ENCODE data around the gene USP28. TPM values are rescaled to one million over a fixed set of nuclear protein-coding genes. Genes with fewer than 3 reads are reported as not detected.
"Not testable (repeated sequence)": the region's sequence is repeated elsewhere in the genome, so short reads cannot be mapped to it uniquely, and the experiment has no call there.

Gene USP28
- total RNA-seq, 1 donor from 2014 or later: 28.7 TPM

DNA sequence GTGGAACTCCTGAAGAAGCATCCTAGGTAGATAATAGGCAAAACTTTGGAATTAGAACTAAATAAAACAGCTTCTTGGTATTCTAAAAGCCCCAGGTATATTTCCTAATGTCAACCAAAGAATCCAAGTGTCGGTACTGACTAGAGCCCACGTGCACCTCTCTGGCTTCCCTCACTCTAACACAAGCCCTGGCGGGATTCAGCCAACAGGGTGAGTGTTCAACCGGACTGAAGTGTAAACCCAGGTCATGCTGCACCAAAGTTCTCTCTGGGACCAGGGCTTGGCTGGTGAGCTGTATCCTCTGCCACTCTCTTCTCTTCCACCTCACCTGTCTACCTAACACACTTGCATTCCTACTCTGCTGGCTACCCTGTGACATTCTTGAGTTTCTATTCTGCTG is 40.1 kb downstream of the USP28 start:
- DNase-seq (ENCODE audit: low spot score): no peak

DNA sequence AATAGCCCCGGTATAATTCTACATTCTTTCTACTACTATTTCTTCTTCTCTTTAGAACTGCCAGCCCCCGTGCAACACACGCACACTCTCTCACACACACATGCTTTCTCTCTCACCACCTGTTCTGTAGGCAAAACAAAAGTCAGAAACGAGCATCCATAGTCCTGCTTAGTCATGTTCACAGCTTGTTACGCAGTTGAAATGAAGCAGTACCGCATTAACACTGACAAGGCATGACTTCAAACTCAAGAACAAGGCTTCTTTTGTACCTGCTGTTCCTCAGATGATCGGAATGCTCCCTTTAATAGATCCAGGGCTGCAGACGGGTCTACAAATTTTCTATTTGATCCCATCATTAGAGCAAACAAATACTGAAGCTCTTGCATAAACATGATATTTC is 42.2 kb downstream of the USP28 start:
- DNase-seq (ENCODE audit: low spot score): no peak

DNA sequence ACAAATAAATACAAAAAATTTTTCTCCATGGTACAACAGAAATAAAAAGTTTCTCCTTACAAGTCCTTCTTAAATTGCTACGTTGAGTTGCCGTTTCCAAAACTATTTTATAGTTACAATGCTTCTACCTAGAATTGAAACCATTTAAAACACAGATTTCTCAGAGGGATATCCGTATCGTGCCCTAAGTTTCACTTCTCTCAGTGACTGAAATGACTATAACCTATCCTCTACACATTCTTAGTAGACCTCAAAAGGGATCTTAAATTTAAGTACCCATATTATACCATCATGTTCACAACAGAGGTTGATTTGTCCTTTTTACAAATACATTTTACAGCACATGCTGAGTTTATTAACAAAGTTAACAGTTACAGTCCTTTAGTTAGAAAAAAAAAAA is 44.1 kb downstream of the USP28 start:
- DNase-seq (ENCODE audit: low spot score): no peak

DNA sequence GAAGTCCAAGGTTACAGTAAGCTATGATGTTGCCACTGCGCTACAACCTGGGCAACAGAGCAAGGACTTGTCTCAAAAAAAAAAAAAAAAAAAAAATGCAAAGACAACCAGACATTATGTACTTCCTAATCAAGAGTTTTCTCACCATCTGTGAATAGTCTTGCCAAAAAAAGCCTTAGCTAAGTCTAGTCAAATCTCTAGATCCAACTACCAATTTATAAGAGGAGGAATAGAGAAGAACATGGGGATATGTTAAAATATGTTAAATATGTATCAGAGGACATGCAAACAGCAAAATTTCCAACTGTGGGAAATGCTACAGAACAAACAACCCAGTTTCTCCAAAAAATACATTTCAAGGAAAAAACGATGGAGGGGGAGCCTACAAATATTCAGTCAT is 45.6 kb downstream of the USP28 start:
- no peak for DNase-seq (ENCODE audit: low spot score)

DNA sequence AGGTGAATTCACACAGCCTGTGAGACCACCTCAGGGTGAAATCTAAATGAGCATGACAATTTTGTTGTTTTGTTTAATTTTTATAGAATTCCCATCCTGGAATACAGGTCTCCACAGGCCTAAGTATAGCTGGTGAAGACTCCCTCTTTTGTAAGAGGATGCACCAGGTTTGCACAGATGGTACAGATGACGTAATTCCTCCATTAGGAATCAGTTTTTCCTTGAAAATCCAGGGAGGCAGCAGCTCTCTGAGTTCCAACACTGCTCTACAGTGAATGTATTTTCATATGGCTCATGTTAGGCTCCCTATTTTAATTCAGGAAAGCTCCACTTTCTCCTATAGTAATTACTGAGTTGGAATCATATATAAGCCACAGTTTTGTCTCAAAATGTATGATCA is 47.2 kb downstream of the USP28 start:
- DNase-seq (ENCODE audit: low spot score): no peak

DNA sequence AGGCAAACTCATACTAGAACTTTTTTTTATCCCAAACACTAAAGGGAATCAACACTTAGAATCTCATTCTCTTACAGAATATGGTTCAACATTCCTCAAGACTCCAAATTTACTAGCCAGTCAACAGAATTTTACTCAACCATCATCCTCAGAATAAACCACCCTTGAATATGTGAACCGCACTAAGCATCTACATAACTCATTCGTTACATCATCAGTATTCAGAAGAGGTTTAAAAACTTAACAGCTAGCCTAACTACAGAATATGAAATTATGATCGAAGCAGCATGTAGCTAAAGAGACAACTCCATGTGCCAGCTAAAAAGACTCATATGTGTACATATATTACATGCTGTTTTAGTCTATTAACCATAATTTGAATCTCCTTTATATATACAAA is 47.9 kb downstream of the USP28 start:
- DNase-seq (ENCODE audit: low spot score): no peak

DNA sequence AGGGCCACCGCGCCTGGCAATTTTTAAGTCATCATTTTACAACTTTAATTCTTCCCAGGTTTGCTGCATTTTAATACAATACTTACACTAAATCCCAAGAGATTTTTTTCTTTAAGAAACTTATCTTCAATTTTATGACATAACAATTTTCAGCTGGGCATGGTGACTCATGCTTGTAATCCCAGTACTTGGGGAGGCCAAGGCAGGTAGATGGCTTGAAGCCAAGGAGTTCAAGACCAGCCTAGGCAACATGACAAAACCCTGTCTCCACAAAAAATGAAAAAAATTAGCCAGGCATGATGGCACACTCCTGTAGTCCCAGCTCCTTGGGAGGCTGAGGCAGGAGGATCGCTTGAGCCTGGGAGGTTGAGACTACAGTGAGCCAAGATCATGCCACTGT is 56.9 kb downstream of the USP28 start:
- DNase-seq (ENCODE audit: low spot score): no peak

DNA sequence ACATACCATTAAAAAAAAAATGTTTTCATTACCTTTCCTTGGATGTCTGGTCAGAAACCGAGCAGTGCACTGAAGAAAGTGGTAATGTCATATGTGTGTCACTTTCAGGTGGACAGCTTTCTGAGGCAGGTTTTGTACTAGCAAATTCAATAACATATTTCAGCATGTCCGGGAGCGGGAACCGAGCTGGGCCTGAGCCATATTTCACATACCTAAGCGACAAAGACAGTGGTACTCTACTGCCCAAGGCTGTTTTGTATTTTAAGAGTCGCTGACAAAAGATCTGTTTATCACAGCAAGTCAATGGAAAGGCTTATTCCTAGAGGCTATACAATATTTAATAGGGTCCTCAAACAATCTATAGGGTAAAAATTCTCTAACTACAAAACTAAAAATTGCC is 57.7 kb downstream of the USP28 start:
- no peak for DNase-seq (ENCODE audit: low spot score)

DNA sequence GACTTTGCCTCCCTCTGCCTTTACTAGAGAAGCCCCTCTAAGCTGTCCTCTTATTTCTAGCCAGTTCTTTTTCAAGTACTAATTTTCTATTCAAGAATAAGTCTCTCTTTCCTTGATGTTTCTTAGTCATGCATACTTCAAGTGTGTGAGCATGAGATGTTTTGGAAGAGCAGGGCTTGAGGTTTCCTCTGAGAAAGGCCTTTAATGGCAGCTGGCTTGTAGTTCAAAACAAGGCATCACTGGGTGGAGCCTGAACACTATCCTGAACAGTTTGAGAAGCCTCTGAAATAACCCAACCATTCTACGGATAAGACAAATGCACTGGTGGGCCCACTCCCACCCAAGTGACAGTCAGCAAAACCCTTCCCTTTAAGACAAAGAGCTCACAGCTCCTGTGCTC is 58.2 kb downstream of the USP28 start:
- no peak for DNase-seq (ENCODE audit: low spot score)

DNA sequence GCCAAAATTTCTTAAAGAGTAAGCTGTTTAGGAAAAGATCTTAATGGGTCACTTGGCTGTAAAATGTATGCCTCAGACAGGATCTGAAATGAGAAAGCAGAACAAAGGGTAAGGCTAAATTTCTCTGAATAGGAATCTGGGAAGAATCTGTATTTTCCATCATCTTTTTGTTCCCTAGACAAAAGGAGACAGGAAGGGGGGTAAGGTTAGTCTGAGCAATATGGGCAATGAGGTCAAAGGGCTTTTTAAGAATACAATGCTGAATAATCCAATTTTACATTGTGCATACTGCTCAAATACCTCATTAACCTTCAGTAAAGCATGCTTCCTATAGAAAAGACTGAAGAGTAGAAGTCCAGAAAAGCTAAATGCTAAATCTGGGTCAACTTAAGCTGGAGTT is 61.2 kb downstream of the USP28 start:
- DNase-seq (ENCODE audit: low spot score): no peak

DNA sequence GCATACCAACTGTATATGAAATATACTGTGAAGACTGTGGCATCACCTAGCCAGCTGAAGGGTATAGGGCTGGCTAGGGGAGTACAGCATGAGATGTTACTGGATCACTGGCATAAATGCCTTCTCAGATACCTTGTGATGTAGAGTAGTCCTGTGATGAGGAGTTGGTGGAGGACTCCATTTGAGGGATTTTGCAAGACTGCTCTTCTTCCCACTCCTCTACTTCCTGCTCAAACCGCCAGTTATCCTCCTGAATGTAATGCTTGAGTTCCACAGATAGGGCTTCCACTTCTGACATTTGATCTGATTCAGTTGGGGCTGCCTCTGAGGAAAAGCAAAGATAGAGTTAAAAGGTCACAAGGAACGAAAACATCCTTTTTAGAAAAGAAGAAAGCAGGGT is 66.4 kb downstream of the USP28 start:
- no peak for DNase-seq (ENCODE audit: low spot score)

DNA sequence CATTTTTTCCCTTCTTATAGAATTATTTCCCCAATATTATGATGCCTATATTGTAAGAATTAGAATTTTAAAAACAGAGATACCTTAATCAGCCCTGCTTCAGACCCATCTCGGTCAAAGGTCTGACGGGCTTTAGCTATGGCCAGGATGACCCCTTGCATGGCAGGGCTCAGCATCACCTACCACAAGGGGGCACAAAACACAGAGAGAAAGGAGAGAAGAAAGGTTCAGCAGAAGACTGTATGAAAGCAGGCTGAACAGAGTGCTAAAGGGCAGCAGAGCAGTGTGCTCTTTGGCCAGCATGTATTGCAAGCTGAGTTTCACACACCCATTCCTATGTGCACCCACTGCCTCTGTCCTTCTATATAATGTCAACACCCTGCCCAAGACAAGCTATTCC is 69.0 kb downstream of the USP28 start:
- DNase-seq (ENCODE audit: low spot score): no peak

DNA sequence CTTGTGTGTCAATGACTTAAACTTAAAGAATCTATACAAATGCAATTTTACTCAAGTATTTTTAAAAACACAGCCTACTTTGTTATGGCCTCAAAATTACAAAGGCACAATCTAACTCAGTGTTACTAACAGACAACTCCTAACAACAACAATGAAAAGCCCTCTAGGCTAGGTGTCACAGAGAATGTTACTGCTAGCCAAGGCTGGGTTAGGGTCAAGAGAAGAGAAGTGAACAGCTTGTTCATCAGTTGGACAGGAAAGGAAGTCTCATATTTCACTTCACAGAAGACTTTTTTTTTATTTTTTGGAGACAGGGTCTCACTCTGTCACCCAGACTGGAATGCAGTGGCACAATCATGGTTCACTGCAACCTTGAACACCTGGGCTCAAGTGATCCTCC is 69.7 kb downstream of the USP28 start:
- no peak for DNase-seq (ENCODE audit: low spot score)

DNA sequence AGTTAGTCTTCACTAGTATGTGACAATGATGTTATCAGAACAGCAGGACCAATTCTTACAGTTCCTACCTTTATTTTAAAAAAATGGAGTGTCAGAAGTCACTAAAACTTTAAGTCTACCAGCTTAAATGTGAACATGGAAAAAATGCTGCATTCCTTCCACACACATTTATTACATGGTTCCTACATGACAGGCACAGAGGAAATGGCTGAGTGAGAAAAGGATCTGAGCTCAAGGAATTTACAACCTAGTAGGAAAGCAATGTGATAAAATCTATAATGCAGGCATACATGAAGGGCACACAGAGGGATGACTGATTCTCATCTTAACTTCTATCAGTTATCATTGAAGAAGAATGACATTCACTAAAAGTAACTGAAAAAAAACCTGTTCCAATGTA is 72.8 kb downstream of the USP28 start:
- no peak for DNase-seq (ENCODE audit: low spot score)

DNA sequence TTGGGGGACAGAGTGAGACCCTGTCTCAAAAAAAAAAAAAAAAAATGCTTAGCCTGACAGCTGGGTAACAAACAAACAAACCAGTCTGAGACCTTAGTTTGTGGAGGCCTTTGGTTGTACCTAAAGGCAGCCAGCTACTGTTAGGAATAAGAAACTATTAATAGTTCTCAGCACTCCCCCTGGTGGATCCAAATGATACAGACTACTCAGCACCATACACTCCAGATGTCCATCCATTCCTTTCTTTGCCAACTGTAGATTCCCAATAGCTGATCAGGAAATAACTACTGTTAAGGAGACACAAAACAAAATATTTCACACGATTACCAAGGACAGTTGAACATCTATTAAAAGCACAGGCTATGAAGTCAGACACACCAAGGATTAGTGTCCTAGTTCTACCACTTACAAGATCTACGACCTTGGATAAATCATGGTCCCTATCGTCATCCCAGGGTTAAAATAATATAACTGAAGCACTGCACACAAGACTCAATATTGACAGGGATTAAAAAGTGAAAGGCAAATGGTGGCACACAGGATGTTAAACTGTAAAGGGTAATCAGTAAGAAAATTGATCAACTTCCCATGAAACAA is 78.6 kb downstream of the USP28 start:
- DNase-seq (ENCODE audit: low spot score): no peak

DNA sequence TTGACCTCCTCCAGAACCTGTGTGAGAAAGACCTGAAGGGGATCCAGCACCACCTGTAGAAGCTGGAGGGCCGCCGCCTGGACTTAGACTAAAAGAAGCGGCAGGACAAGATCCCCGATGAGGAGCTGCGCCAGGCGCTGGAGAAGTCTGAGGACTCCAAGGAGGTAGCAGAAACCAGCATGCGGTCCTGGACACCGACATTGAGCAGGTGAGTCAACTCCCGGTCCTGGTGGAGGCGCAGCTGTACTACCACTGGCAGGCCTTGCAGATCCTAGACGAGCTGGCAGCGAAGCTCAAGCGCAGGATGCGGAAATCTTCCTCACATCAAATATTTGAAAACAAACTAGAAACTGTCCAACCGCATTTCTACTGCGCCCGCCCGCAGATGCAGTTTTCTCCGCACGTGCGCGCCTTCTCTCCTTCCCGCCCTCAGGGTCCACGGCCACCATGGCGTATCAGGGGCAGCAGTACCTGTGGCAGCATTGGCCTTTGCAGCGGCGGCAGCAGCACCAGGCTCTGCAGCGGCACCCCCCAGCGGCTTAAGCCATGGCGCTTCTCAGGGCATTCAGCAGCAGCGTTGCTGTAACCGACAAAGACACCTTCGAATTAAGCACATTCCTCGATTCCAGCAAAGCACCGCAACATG is 85.6 kb downstream of the USP28 start:
- no peak for DNase-seq (ENCODE audit: low spot score)

DNA sequence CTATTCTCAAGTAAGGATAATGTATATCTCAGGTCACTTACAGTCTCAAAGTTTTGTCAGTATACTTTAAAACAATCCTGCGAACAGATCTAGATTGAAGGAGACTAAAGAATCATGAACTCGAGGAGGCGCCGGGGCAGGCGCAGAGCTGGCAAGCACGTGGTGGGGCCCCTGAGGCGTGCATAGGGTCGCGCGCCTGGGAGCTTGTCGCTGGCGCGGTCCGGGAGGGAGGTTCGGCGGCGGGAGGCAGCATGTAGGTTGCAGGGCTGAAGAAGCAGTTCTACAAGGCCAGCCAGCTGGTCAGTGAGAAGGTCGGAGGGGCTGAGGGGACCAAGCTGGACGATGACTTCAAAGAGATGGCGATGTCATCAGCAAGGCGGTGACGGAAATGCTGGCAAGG is 86.4 kb downstream of the USP28 start:
- DNase-seq (ENCODE audit: low spot score): not testable (repeated sequence)

DNA sequence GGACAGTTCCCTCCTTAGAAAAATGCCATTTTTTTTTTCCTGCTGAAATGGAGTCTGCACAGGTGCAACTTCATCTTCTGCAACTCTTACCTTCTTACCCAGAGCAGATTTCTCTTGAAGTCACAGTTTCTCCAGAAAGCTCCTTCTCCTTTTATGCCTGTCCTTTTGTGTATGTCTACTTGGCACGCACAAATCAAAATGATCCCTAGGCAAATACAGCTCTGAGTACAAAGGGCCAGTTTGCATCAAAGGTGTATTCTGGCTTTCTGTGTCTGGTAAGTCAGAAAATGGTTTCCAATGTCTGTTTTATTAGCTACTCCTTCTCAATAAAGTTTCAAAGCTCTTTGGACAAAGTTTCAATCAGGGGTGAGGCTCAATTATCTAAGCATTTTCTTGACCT is 93.2 kb downstream of the USP28 start:
- DNase-seq (ENCODE audit: low spot score): no peak

DNA sequence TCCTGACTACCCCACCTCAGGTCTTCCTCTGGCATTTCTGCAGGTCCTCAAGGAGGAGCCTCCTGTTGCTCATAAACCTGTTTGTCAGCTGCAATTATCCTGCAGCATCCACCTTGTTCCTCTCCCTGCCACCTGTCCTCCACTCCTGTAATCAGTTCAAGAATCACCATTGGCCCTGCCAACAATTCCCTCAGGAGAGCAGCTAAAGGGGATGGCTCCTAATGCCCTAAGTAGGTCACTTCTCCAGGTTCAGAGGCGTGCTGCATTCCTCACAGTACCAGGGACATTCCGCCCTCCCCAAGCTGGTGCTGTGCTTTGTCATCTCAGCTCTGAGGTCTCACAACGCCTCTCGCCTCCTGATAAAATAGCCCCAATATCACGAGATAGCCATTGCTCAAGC is 93.7 kb downstream of the USP28 start:
- no peak for DNase-seq (ENCODE audit: low spot score)

DNA sequence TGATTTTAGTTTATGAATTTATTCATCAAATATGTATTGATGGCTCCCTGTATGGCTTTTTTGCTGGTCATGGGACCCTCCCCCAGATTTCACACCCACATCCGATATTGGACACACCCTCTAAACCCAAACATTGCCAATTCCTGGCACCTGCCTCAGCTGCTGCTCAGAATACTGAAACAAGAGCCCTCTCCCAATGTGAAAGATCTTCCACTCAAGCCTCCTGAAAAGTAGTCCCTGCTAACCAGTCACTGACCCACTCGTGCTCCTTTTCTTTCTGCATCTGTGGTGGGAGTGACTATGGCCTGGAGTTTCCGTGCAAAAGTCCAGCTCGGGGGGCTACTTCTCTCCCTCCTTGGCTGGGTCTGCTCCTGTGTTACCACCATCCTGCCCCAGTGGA is 95.9 kb downstream of the USP28 start, which contains the start of gene CLDN25:
TSS of gene CLDN25 (plus strand) at position 301 of the 400 bp plus-strand sequence. CDS start at position 301, 0 bp downstream.
- no peak for DNase-seq (ENCODE audit: low spot score)

DNA sequence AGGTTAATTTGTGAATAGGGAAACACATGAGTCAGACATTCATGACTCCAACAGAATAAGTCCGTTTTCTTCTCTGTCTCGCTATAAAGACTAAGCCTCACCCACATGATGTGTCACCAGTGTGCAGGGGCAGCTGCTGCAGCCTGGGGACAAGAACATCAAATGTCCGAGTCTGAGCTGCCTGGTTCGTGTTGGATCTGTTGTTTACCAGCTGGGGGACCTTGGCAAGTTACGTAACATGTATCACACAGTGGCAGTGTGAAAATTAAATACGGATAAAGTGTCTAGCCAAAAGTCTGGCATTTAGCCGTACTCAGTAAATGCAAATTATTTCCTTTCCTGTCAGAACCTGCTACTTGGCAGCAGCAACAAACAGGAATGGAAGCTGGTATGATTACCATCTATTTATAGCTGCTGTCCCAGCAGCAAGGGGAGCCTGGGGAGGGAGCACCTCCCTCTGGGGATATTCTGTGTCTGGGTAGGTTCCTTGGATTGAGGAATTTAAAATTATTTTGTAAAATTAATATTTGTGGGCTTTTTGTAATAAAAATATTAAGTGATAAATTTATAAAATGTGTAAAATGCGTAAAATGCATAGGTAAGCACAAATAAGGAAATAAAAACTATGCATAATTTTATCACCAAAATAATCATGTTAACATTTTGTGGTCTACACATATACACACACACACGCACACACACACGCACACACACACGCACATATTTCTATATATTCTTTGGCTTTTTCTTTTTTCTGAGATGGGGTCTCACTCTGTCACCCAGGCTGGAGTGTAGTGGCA is 97.1 kb downstream of the USP28 start:
- DNase-seq (ENCODE audit: low spot score): peak; percentile 53

DNA sequence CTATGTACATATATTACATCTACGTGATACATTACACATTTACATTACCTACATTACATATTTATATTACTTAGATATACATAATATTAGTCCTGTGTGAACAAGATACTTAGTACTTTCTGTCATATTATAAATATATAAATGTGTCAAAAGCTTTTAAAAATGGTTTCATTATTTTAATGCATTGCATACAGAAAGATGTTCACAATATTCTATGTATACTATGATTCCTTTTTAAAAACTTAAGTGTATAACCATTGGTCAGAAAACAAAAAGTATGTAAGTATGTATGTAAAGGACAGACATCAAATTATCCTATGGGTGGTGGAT is 101.2 kb downstream of the USP28 start:
- DNase-seq (ENCODE audit: low spot score): no peak

DNA sequence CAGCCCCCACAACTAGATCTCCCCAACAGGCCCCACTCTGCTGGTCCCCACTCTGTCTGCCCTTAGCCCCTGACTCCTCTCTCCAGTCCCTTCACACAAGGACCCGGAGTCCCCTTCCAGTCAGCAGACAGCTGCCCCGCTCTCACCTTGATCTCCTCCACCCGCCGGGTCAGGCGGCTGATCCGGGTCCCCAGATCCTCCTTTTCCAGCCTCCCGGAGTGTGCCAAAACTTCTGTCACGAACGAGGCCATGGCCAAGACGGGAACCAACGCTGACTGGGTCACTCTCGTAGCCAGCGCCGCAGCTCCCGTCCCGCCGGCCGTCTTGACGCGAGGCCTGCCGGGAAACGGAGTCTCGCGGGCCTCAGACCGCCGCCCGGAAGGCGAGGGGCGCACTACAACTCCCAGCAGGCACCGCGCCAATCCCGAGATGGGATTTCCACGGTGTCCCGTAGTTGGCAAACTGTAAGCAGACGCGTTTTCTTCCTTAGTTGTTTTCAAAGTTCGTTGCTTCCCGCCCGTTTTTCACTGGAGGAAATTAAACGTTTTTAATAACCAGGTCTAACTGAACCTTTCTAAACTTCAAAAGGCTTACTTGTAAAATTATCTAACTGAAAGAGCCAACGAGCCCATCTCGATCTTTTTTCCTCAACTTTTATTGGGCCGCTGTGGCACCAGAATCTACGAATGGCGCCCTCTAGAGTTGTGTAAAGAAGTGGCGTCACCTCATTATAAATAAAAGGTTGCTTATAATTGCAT is 101.8 kb downstream of the USP28 start, which contains the start of gene ZW10:
TSS of gene ZW10 (minus strand) at position 277 of the 758 bp plus-strand sequence. CDS start at position 251, 26 bp downstream.
- DNase-seq (ENCODE audit: low spot score): peak; percentile 97

All from ureter (tissue), 1 donor.